HepG2 (cell line): ENCODE results near the gene PAN3.

ENCODE experiments used
- CCDC6 ChIP-seq: sonication (generic); formaldehyde crosslinking; IDR thresholded peaks from 2 replicates; pipeline ENCODE4 v1.8.1; 2022; ENCODE audit warnings: mild to moderate bottlenecking, missing genetic modification reagents, moderate library complexity
- CTCF ChIP-seq: sonication (generic); formaldehyde crosslinking; IDR thresholded peaks from 2 replicates; pipeline ENCODE4 v1.5.0; 2020; ENCODE audit warnings: mild to moderate bottlenecking, missing genetic modification reagents, moderate library complexity
- GABPB1 ChIP-seq: IDR thresholded peaks from 2 replicates; pipeline ENCODE4 v1.6.1; 2016; ENCODE audit warnings: mild to moderate bottlenecking, missing genetic modification reagents, moderate library complexity, missing compliant biosample characterization
- POLR2A ChIP-seq, 2 experiments: IDR thresholded peaks; 2 replicates each; pipeline ENCODE4 v1.6.1; 2011; ENCODE audit warnings: low read depth in 2 of 2, low read length in 2 of 2, mild to moderate bottlenecking in 1 of 2, moderate library complexity in 1 of 2; ENCODE audit not compliant: insufficient read depth in 1 of 2
- RFX5 ChIP-seq: IDR thresholded peaks from 2 replicates; pipeline ENCODE4 v1.6.1; 2011; ENCODE audit warnings: low read depth, low read length, improper control_type of control experiment
- ZFP36 ChIP-seq: fragments of 150-350 bp; IDR thresholded peaks from 2 replicates; pipeline ENCODE4 v1.6.1; 2018; ENCODE audit warnings: borderline replicate concordance, low read length, low read depth; ENCODE audit not compliant: partially characterized antibody

- no peak for TF ChIP-seq CTCF (CRISPR knock-in tag)
- no peak for TF ChIP-seq GABPB1 (CRISPR knock-in tag)
- no peak for TF ChIP-seq RFX5
- no peak for TF ChIP-seq CCDC6
- no peak for TF ChIP-seq POLR2A (IDR thresholded peaks at IDR 0.05; ENCODE audit: insufficient read depth in 1 of 2, low read depth in 2 of 2, low read length in 2 of 2)
- TF ChIP-seq ZFP36: no peak
Measured at GRCh38 chr13:28218679-28219078, 80.3 kb downstream of the PAN3 start.
